Pancreas (tissue), 10 donors: Measurements from ENCODE around the gene CXorf49. TPM values are rescaled to one million over a fixed set of nuclear protein-coding genes. Genes with fewer than 3 reads are reported as not detected.
A peak's percentile ranks its signal among the peaks of the same experiment; 100 is the strongest.
"Not testable (repeated sequence)": the region's sequence is repeated elsewhere in the genome, so short reads cannot be mapped to it uniquely, and the experiment has no call there.

Experiments
- ATAC-seq, 4 donors: fragments of 200-7000 bp; cut with Tn5 transposase; one replicate each; pipeline versions ENCODE4 v1.8.0 to v1.9.1; 2020; ENCODE audit warnings: mild to moderate bottlenecking in 4 of 4, moderate library complexity in 4 of 4
- DNase-seq, 6 donors: peaks; one replicate each; pipeline ENCODE4 v3.0.0-alpha.2; 2020
- FAIRE-seq: peaks from 2 replicates; lab custom pipeline; 2012; peaks lifted over from hg19 to GRCh38; lab: Jason Lieb, UNC
- H3K27ac ChIP-seq, 4 donors: fragments of 200-600 bp; sonication (generic); 1 replicate in 3 of 4; 2 replicates in 1 of 4; pipeline versions ENCODE4 v1.5.0 to v1.8.0; 2020
- H3K27me3 ChIP-seq, 4 donors: fragments of 200-600 bp; one replicate each; pipeline ENCODE4 v1.8.0; 2021
- H3K36me3 ChIP-seq, 3 donors: fragments of 200-600 bp; sonication (generic) in 1 of 3; one replicate each; pipeline versions ENCODE4 v1.5.0 to v1.8.0; 2020 to 2021
- H3K4me1 ChIP-seq, 3 donors: fragments of 200-600 bp; one replicate each; pipeline ENCODE4 v1.8.0; 2021
- H3K4me3 ChIP-seq, 4 donors: fragments of 200-600 bp; sonication (generic) in 2 of 4; one replicate each; pipeline versions ENCODE4 v1.5.0 to v1.8.0; 2020 to 2021
- H3K9me3 ChIP-seq, 4 donors: fragments of 200-600 bp; one replicate each; pipeline ENCODE4 v1.8.0; 2021
- CTCF ChIP-seq, 4 donors: fragments of 200-600 bp; sonication (generic) in 3 of 4; IDR thresholded peaks; one replicate each; pipeline versions ENCODE4 v1.5.0 to v1.8.0; 2021; ENCODE audit warnings: antibody characterized with exemption in 4 of 4
- WGBS, 2 donors: extraction: QIAGEN DNeasy Blood & Tissue Kit; methylation state at CpG; one replicate each; pipeline ENCODE4 v1.1.7; 2013; 5-methylcytosine and 5-hydroxymethylcytosine counted together
- intact Hi-C, 3 donors: fragments of 100-400 bp; cut with DNase I; formaldehyde crosslinking; loops; one replicate each; pipeline versions ENCODE4 v1.11.1 to v1.14.2; 2022
- polyA plus RNA-seq, 2 donors: library from polyadenylated mRNA; stranded (reverse); fragments of 200-250 nt; gene quantifications; one replicate each; pipeline ENCODE4 v1.2.3, GENCODE V29; 2013
- total RNA-seq, 6 donors: library from RNA; stranded (reverse); fragmentation: NEBNext Ultra II Directional in 4 of 6; extraction: Animal tissue kit (Norgen Biotek cat#: 25700) in 4 of 6; gene quantifications; one replicate each; pipeline versions ENCODE4 v1.2.1 to v1.2.4, GENCODE V29; 2021 to 2023
- donor health status: healthy with polysubstance abuse.
- donor health status: DM: no; HTN: no; CAD: no; lungs with moderate emphysema.
- donor health status: DM: no; HTN: no; CAD: no.
- donor health status: control.
- donor health status: control.
- donor health status: Bipolar disorder and iron deficiency.
- donor health status: DM: yes; HTN: yes; CAD: no.
- donor health status: DM: no; HTN: no; CAD: no.
- donor health status: DM: no; HTN: no; CAD: no.
- donor health status: DM: yes; HTN: yes; CAD: no.

The CXorf49 gene
- total and polyA plus RNA-seq, 8 donors: not detected

GRCh38 chrX:71699023-71699344 lies 19.1 kb downstream of the CXorf49 start:
- no CpG with 5 or more reads among the region's 4 CpGs for WGBS, 2 donors
- ATAC-seq, H3K36me3 ChIP-seq, DNase-seq, H3K9me3 ChIP-seq, intact Hi-C loops, H3K4me3 ChIP-seq, H3K4me1 ChIP-seq, H3K27me3 ChIP-seq, H3K27ac ChIP-seq, FAIRE-seq: not testable (repeated sequence)

GRCh38 chrX:71698299-71699022 lies 19.6 kb downstream of the CXorf49 start:
- peak in 2 of 4 donors; percentile 35 to 51 for ATAC-seq
- H3K27me3 ChIP-seq, H3K36me3 ChIP-seq, DNase-seq, H3K9me3 ChIP-seq, intact Hi-C loops, H3K27ac ChIP-seq, H3K4me1 ChIP-seq, H3K4me3 ChIP-seq, FAIRE-seq: not testable (repeated sequence)
- WGBS, 2 donors: no CpG with 5 or more reads among the region's 12 CpGs

- DNase-seq, H3K27me3 ChIP-seq, H3K4me1 ChIP-seq, H3K9me3 ChIP-seq, H3K36me3 ChIP-seq, intact Hi-C loops, FAIRE-seq, H3K27ac ChIP-seq, H3K4me3 ChIP-seq: not testable (repeated sequence)
- no CpG with 5 or more reads among the region's 17 CpGs for WGBS, 2 donors
- ATAC-seq: peak in 1 of 4 donors; percentile 36
Measured at GRCh38 chrX:71697466-71698298, 20.4 kb downstream of the CXorf49 start.

- H3K4me3 ChIP-seq, FAIRE-seq, H3K36me3 ChIP-seq, H3K27me3 ChIP-seq, DNase-seq, intact Hi-C loops, H3K27ac ChIP-seq, H3K9me3 ChIP-seq, H3K4me1 ChIP-seq: not testable (repeated sequence)
- ATAC-seq: peak in 2 of 4 donors; percentile 50 to 60
- no CpG with 5 or more reads among the region's 24 CpGs for WGBS, 2 donors
Measured at GRCh38 chrX:71696641-71697465, 21.2 kb downstream of the CXorf49 start.

- DNase-seq (no peak), FAIRE-seq (no peak), ATAC-seq (no peak)
- no peaks in the 10 kb centered on the region for H3K36me3 ChIP-seq
- 74 to 91% methylated on average over 4 of the region's 4 CpGs for WGBS, 2 donors
- intact Hi-C loops: no loop called here
- H3K4me1 ChIP-seq: no peaks in the 10 kb centered on the region
- peaks cover 0 to 7% (median 0%) of the 10 kb centered on the region in 4 donors for H3K27me3 ChIP-seq
- H3K27ac ChIP-seq: no peak overlapping the region
- H3K4me3 ChIP-seq: no peak overlapping the region
- H3K9me3 ChIP-seq: no peaks in the 10 kb centered on the region
- TF ChIP-seq CTCF (IDR thresholded peaks at IDR 0.05): no peak
Measured at GRCh38 chrX:71679575-71680207, 38.4 kb downstream of the CXorf49 start.

- intact Hi-C loops, FAIRE-seq, H3K9me3 ChIP-seq, H3K27ac ChIP-seq, DNase-seq, H3K4me1 ChIP-seq, H3K4me3 ChIP-seq, H3K27me3 ChIP-seq, H3K36me3 ChIP-seq, ATAC-seq: not testable (repeated sequence)
- 57 to 67% methylated on average over 3 to 4 of the region's 6 CpGs for WGBS, 2 donors
Measured at GRCh38 chrX:71677195-71677594, 40.9 kb downstream of the CXorf49 start.

GRCh38 chrX:71676068-71676795 lies 41.9 kb downstream of the CXorf49 start:
- H3K27me3 ChIP-seq, H3K27ac ChIP-seq, ATAC-seq, H3K9me3 ChIP-seq, H3K36me3 ChIP-seq, H3K4me1 ChIP-seq, FAIRE-seq, intact Hi-C loops, H3K4me3 ChIP-seq: not testable (repeated sequence)
- WGBS, 2 donors: 90 to 91% methylated on average over 35 to 42 of the region's 43 CpGs
- DNase-seq: peak in 2 of 6 donors; percentile 3 to 77

- H3K4me1 ChIP-seq, intact Hi-C loops, H3K36me3 ChIP-seq, H3K4me3 ChIP-seq, FAIRE-seq, H3K9me3 ChIP-seq, H3K27me3 ChIP-seq, H3K27ac ChIP-seq, ATAC-seq: not testable (repeated sequence)
- peak in 2 of 6 donors; percentile 4 to 62 for DNase-seq
- 93 to 94% methylated on average over 23 of the region's 23 CpGs for WGBS, 2 donors
Measured at GRCh38 chrX:71675636-71676035, 42.4 kb downstream of the CXorf49 start.
